ENCODE data around the gene TMEM128.
"Not testable (repeated sequence)": the region's sequence is repeated elsewhere in the genome, so short reads cannot be mapped to it uniquely, and the experiment has no call there.

Gene TMEM128

DNA sequence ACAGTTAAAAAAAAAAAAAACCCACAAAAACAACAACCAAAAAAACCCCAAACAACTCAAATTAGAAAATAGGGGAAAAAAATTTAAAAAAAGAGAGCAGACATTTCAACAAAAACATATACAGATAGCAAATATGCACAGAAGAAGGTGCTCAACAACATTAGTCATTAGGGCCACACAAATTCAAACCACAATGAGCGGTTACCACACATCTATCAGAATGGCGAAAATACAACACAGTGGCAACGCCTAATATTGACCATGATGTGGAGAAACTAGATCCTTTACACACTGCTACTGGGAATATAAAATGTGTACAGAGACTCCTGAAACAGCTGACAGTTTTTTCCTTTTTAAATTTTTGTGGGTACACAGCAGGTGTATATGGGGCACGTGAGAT lies 22.5 kb upstream of the TMEM128 start:
- TF ChIP-seq, protein P1, sequence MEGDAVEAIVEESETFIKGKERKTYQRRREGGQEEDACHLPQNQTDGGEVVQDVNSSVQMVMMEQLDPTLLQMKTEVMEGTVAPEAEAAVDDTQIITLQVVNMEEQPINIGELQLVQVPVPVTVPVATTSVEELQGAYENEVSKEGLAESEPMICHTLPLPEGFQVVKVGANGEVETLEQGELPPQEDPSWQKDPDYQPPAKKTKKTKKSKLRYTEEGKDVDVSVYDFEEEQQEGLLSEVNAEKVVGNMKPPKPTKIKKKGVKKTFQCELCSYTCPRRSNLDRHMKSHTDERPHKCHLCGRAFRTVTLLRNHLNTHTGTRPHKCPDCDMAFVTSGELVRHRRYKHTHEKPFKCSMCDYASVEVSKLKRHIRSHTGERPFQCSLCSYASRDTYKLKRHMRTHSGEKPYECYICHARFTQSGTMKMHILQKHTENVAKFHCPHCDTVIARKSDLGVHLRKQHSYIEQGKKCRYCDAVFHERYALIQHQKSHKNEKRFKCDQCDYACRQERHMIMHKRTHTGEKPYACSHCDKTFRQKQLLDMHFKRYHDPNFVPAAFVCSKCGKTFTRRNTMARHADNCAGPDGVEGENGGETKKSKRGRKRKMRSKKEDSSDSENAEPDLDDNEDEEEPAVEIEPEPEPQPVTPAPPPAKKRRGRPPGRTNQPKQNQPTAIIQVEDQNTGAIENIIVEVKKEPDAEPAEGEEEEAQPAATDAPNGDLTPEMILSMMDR (IDR thresholded peaks at IDR 0.05; ENCODE audit: low read length, missing control alignments) = no peak
- DNase-seq (ENCODE audit: low read depth) = peak; percentile 28

DNA sequence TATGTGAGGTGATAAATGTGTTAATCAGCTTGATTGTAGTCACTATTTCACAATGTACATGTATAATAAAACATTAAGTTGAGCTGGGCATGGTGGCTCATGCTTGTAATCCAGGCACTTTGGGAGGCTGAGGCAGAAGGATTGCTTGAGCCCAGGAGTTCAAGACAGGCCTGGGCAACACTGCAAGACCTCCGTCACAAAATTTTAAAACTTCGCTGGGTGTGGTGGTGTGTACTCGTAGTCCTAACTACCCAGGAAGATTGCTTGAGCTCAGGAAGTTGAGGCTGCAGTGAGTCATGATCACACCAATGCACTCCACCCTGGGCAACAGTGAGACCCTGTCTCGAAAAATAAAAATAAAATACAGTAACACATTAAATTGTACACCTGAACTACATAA lies 21.8 kb upstream of the TMEM128 start:
- DNase-seq (ENCODE audit: low read depth) = peak; percentile 84
- TF ChIP-seq, protein P1 (IDR thresholded peaks at IDR 0.05; ENCODE audit: low read length, missing control alignments) = no peak
- H3K4me3 ChIP-seq (replicated peaks; ENCODE audit: low read depth, low read length) = no peak overlapping the region

More for the DNA sequence above, 22.5 kb upstream of the TMEM128 start:
- no peak overlapping the region for H3K4me3 ChIP-seq (replicated peaks; ENCODE audit: low read depth, low read length)

DNA sequence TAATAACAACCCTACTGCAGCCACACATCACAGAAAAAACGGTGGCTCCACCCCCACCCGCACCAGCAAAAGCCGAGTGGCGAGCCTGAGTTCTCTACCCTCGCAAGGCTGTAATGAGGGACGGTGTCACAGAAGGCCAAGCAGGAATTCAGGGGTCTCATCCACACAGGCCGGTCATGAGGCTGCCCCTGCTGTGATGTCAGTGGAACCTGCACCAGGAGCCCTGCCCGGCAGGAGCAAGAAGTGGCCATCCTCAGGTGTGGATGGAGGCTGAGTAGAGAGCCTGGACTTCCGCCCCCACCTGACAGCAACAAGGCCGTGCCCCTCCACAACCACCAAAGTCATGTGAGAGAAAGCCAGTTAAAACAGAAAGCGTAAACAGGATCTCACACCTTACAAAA lies 21.3 kb upstream of the TMEM128 start:
- DNase-seq (ENCODE audit: low read depth) = no peak
- H3K4me3 ChIP-seq (replicated peaks; ENCODE audit: low read depth, low read length) = no peak overlapping the region
- TF ChIP-seq, protein P1 (IDR thresholded peaks at IDR 0.05; ENCODE audit: low read length, missing control alignments) = no peak

DNA sequence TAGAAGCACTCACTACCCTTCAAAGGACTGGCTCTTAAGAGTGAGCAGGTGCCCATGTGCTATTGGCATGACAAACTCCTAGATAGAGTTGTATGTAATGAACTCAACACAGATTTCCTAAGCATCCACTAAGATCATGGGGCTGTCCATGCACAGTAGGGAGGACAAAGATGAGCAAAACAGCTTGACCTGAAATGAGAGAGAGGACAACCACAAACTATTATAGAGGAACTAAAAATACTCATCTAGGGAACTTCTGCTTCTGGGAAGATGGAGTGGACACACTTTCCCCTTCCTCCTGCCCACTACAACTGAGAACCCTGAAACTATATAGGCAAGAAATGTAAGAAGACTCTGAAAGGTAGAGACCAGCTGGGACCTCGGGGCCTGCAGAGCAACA lies 20.8 kb upstream of the TMEM128 start:
- DNase-seq (ENCODE audit: low read depth) = no peak
- TF ChIP-seq, protein P1 (IDR thresholded peaks at IDR 0.05; ENCODE audit: low read length, missing control alignments) = no peak
- H3K4me3 ChIP-seq (replicated peaks; ENCODE audit: low read depth, low read length) = no peak overlapping the region

DNA sequence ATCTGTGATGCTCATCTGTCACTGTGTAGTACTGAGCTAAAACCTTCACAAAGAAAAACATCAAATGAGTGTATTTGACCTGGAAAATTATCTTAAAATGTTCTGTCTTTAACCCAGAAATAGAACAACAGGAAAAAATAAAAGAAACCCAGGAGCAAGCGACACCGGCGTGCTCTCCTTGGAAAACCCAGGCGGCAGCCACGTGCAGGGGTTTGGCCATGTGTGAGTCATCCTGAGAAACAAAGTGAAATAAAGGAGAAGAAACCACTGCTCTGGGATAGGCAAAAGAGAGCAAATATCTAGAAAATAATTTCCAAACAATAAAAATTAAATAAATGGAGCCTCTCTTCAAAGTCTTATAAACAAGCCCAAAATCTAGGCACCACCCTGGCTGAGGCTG lies 20.0 kb upstream of the TMEM128 start:
- DNase-seq (ENCODE audit: low read depth) = peak; percentile 24
- H3K4me3 ChIP-seq (replicated peaks; ENCODE audit: low read depth, low read length) = no peak overlapping the region
- TF ChIP-seq, protein P1 (IDR thresholded peaks at IDR 0.05; ENCODE audit: low read length, missing control alignments) = no peak

DNA sequence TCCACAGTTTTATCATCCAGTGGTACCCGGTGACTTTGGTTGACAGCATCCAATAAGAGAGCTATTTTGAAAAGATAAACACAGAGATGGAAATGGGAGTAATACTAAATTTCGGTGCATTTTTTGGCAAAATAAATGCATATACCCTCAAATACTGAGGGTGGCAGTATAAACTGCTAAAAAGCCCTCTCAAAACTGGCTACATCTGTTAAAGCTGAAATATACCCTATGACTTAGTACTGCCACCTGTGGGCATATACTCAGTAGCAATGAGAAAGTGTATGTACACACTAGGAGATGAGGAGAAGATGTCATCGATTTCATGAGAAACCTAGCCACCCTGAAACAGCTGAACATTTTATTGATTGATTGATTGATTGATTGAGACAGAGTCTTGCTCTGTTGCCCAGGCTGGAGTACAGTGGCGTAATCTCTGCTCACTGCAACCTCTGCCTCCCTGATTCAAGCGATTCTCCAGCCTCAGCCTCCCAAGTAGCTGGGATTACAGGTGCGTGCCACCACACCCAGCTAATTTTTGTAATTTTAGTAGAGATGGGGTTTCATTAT lies 12.2 kb upstream of the TMEM128 start:
- peak; percentile 89 for DNase-seq (ENCODE audit: low read depth)
- H3K4me3 ChIP-seq (replicated peaks; ENCODE audit: low read depth, low read length) = no peak overlapping the region
- TF ChIP-seq, protein P1 (IDR thresholded peaks at IDR 0.05; ENCODE audit: low read length, missing control alignments) = peak; percentile 73

DNA sequence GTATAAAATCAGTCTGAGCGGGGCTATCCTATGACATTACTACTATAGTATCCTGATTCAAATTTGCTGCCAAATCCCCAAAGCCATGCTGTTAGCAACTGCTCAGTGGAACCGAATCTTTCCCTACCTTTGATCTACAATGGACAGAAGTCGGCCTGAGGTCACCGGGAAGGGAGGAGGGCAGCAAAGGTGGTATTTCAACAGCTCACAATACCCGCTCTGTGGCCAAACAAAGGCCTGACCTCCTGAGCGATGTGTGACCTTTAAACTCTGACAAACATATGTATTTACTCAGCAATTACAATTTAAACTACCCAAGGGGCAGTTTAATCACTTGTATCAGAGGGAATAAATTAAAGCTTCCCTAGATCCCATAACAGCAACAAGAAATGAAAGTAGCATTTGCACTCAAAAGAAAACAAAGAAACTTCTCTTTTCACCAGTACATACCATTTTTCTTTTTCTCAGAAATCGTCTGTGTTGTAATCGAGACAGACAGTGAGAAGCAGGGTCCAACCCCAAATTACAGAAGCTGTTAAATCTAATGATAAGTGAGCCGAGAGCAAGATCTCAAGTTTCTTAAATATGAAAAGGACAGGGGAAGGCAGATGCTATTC lies 11.6 kb upstream of the TMEM128 start:
- no peak overlapping the region for H3K4me3 ChIP-seq (replicated peaks; ENCODE audit: low read depth, low read length)
- TF ChIP-seq, protein P1 (IDR thresholded peaks at IDR 0.05; ENCODE audit: low read length, missing control alignments) = no peak
- DNase-seq (ENCODE audit: low read depth) = no peak

DNA sequence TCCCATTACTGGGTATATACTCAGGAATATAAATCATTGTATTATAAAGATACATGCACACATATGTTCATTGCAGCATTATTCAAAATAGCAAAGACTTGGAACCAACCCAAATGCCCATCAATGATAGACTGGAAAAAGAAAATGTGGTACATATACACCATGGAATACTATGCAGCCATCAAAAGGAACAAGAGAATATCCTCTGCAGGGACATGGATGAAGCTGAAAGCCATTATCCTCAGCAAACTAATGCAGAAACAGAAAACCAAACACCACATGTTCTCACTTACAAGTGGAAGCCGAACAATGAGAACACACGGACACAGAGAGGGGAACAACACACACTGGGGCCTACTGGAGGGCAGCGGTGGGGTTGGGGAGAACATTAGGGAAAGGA lies 9.7 kb upstream of the TMEM128 start:
- H3K4me3 ChIP-seq (replicated peaks; ENCODE audit: low read depth, low read length) = not testable (repeated sequence)

More for the DNA sequence above, 9.7 kb upstream of the TMEM128 start:
- DNase-seq (ENCODE audit: low read depth) = not testable (repeated sequence)
